NOMO-1 treated with DMSO at 0.1 percent for 48 hours (cell line): ENCODE data around the gene PRICKLE2.

Experiments
- DNase-seq: peaks from one replicate; lab custom pipeline; 2025; ENCODE audit not compliant: unreplicated experiment; lab: John Stamatoyannopoulos, UW

Gene PRICKLE2

GRCh38 chr3:64191822-64192221 is 33.4 kb downstream of the PRICKLE2 start:
- no peak for DNase-seq

- DNase-seq, result peak; percentile 96
These were observed 34.5 kb downstream of the PRICKLE2 start for GRCh38 chr3:64190517-64191515.

GRCh38 chr3:64188810-64189560 is 36.3 kb downstream of the PRICKLE2 start:
- no peak for DNase-seq

- DNase-seq, result peak; percentile 67
These were observed 38.0 kb downstream of the PRICKLE2 start for GRCh38 chr3:64187065-64187959.

- no peak for DNase-seq
These were observed 38.6 kb downstream of the PRICKLE2 start for GRCh38 chr3:64186667-64187064.

- no peak for DNase-seq
These were observed 39.8 kb downstream of the PRICKLE2 start for GRCh38 chr3:64185436-64185835.

GRCh38 chr3:64184621-64185020 is 40.6 kb downstream of the PRICKLE2 start:
- DNase-seq, result no peak

GRCh38 chr3:64179860-64180259 is 45.4 kb downstream of the PRICKLE2 start:
- no peak for DNase-seq

- DNase-seq, result no peak
These were observed 46.0 kb downstream of the PRICKLE2 start for GRCh38 chr3:64179249-64179648.

- no peak for DNase-seq
These were observed 46.8 kb downstream of the PRICKLE2 start for GRCh38 chr3:64178419-64178818.

- no peak for DNase-seq
These were observed 48.7 kb downstream of the PRICKLE2 start for GRCh38 chr3:64176461-64176996.

- DNase-seq, result no peak
These were observed 50.9 kb downstream of the PRICKLE2 start for GRCh38 chr3:64174328-64174727.

- DNase-seq, result no peak
These were observed 51.7 kb downstream of the PRICKLE2 start for GRCh38 chr3:64173563-64173962.

GRCh38 chr3:64170270-64170669 is 55.0 kb downstream of the PRICKLE2 start:
- DNase-seq, result no peak

- DNase-seq, result no peak
These were observed 57.4 kb downstream of the PRICKLE2 start for GRCh38 chr3:64167868-64168267.

- DNase-seq, result no peak
These were observed 57.9 kb downstream of the PRICKLE2 start for GRCh38 chr3:64167351-64167750.

GRCh38 chr3:64166584-64167162 is 58.6 kb downstream of the PRICKLE2 start:
- DNase-seq, result no peak

GRCh38 chr3:64164349-64164748 is 60.9 kb downstream of the PRICKLE2 start:
- DNase-seq, result no peak

GRCh38 chr3:64163755-64164148 is 61.5 kb downstream of the PRICKLE2 start:
- peak; percentile 75 for DNase-seq

GRCh38 chr3:64163019-64163754 is 62.1 kb downstream of the PRICKLE2 start:
- DNase-seq, result no peak
